ENCODE data around the gene FSTL4.
"Not testable (repeated sequence)": the region's sequence is repeated elsewhere in the genome, so short reads cannot be mapped to it uniquely, and the experiment has no call there.

The FSTL4 gene

GRCh38 chr5:133397990-133398645 lies 214.2 kb downstream of the FSTL4 start:
- Histone ChIP-seq H3K4me1 (ENCODE audit: insufficient read depth, poor library complexity, severe bottlenecking) (no peaks in the 10 kb centered on the region), H3K27ac (ENCODE audit: poor library complexity, severe bottlenecking) (no peak overlapping the region), H3K36me3 (ENCODE audit: low read depth) (no peaks in the 10 kb centered on the region), H3K4me3 (ENCODE audit: severe bottlenecking) (no peak overlapping the region), H3K27me3 (ENCODE audit: insufficient read depth, poor library complexity, severe bottlenecking) (no peaks in the 10 kb centered on the region), H3K9me3 (ENCODE audit: severe bottlenecking) (no peaks in the 10 kb centered on the region)
- no peak for DNase-seq (ENCODE audit: low spot score)
- ATAC-seq (ENCODE audit: low read depth) = no peak
- TF ChIP-seq, protein P1, sequence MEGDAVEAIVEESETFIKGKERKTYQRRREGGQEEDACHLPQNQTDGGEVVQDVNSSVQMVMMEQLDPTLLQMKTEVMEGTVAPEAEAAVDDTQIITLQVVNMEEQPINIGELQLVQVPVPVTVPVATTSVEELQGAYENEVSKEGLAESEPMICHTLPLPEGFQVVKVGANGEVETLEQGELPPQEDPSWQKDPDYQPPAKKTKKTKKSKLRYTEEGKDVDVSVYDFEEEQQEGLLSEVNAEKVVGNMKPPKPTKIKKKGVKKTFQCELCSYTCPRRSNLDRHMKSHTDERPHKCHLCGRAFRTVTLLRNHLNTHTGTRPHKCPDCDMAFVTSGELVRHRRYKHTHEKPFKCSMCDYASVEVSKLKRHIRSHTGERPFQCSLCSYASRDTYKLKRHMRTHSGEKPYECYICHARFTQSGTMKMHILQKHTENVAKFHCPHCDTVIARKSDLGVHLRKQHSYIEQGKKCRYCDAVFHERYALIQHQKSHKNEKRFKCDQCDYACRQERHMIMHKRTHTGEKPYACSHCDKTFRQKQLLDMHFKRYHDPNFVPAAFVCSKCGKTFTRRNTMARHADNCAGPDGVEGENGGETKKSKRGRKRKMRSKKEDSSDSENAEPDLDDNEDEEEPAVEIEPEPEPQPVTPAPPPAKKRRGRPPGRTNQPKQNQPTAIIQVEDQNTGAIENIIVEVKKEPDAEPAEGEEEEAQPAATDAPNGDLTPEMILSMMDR (IDR thresholded peaks at IDR 0.05; ENCODE audit: poor library complexity, severe bottlenecking) = no peak

DNA sequence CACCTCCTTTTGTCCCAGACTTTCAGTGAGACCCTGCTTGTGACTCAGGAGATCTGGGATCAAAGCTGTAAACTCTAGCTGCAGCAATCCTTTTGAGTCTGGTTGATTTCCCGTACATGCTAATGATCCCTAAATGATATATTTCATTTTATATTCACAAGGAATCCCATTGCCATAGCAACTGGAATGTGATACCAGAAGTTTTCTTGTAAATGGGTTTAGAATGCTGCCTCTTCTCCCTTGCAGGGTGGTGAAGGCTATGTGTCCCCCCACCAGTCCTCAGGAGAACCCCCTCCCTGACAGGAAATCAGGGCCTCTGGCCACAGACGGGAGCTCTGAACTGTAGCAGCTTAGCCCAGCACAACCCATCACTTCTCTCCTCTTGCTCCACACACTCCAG lies 215.0 kb downstream of the FSTL4 start:
- Histone ChIP-seq H3K36me3 (ENCODE audit: low read depth) (no peaks in the 10 kb centered on the region), H3K27ac (ENCODE audit: poor library complexity, severe bottlenecking) (no peak overlapping the region), H3K4me1 (ENCODE audit: insufficient read depth, poor library complexity, severe bottlenecking) (no peaks in the 10 kb centered on the region), H3K27me3 (ENCODE audit: insufficient read depth, poor library complexity, severe bottlenecking) (no peaks in the 10 kb centered on the region), H3K4me3 (ENCODE audit: severe bottlenecking) (no peak overlapping the region), H3K9me3 (ENCODE audit: severe bottlenecking) (no peaks in the 10 kb centered on the region)
- TF ChIP-seq, protein P1 (IDR thresholded peaks at IDR 0.05; ENCODE audit: poor library complexity, severe bottlenecking) = no peak
- ATAC-seq (ENCODE audit: low read depth) = no peak
- no peak for DNase-seq (ENCODE audit: low spot score)

- Histone ChIP-seq H3K4me1 (ENCODE audit: insufficient read depth, poor library complexity, severe bottlenecking) (no peaks in the 10 kb centered on the region), H3K9me3 (ENCODE audit: severe bottlenecking) (no peaks in the 10 kb centered on the region), H3K27ac (ENCODE audit: poor library complexity, severe bottlenecking) (no peak overlapping the region), H3K4me3 (ENCODE audit: severe bottlenecking) (no peak overlapping the region), H3K36me3 (ENCODE audit: low read depth) (no peaks in the 10 kb centered on the region), H3K27me3 (ENCODE audit: insufficient read depth, poor library complexity, severe bottlenecking) (no peaks in the 10 kb centered on the region)
- DNase-seq (ENCODE audit: low spot score) (no peak), ATAC-seq (ENCODE audit: low read depth) (no peak)
- TF ChIP-seq, protein P1 (IDR thresholded peaks at IDR 0.05; ENCODE audit: poor library complexity, severe bottlenecking) = no peak
Measured at GRCh38 chr5:133396814-133397213, 215.5 kb downstream of the FSTL4 start.

DNA sequence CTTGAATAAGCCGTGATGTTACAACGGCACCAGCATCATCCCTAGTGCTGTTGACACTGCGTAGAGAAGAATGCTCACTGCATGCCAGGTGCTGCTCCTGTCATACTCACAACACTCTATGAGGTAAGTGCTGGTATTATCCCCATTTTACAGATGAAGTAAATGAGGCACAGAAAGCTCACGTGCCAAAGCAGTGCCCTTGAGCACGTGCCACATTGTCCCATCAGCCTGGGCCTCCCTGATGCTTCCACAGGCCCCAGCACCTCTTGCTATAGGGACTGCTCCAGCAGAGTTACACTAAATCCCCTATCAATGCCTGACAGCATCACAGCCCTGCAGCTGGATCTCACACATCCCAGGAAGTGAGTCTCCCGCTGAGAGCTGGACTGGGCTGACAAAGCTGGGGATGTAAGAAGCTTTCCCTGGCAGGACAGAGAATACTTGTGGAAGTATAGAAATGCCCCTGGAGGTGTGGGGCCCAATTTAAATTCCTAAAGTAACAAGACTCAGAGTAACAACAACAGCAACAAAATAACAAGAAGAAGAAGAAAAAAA lies 216.1 kb downstream of the FSTL4 start:
- Histone ChIP-seq H3K27me3 (ENCODE audit: insufficient read depth, poor library complexity, severe bottlenecking) (no peaks in the 10 kb centered on the region), H3K9me3 (ENCODE audit: severe bottlenecking) (no peaks in the 10 kb centered on the region), H3K36me3 (ENCODE audit: low read depth) (no peaks in the 10 kb centered on the region), H3K4me3 (ENCODE audit: severe bottlenecking) (no peak overlapping the region), H3K27ac (ENCODE audit: poor library complexity, severe bottlenecking) (no peak overlapping the region), H3K4me1 (ENCODE audit: insufficient read depth, poor library complexity, severe bottlenecking) (no peaks in the 10 kb centered on the region)
- ATAC-seq (ENCODE audit: low read depth) (no peak), DNase-seq (ENCODE audit: low spot score) (no peak)
- TF ChIP-seq, protein P1 (IDR thresholded peaks at IDR 0.05; ENCODE audit: poor library complexity, severe bottlenecking) = no peak

GRCh38 chr5:133395207-133395606 lies 217.1 kb downstream of the FSTL4 start:
- not testable (repeated sequence) for H3K36me3 ChIP-seq (ENCODE audit: low read depth); H3K27ac ChIP-seq (ENCODE audit: poor library complexity, severe bottlenecking); DNase-seq (ENCODE audit: low spot score); ATAC-seq (ENCODE audit: low read depth); H3K4me1 ChIP-seq (ENCODE audit: insufficient read depth, poor library complexity, severe bottlenecking); H3K9me3 ChIP-seq (ENCODE audit: severe bottlenecking); H3K27me3 ChIP-seq (ENCODE audit: insufficient read depth, poor library complexity, severe bottlenecking); H3K4me3 ChIP-seq (ENCODE audit: severe bottlenecking)

DNA sequence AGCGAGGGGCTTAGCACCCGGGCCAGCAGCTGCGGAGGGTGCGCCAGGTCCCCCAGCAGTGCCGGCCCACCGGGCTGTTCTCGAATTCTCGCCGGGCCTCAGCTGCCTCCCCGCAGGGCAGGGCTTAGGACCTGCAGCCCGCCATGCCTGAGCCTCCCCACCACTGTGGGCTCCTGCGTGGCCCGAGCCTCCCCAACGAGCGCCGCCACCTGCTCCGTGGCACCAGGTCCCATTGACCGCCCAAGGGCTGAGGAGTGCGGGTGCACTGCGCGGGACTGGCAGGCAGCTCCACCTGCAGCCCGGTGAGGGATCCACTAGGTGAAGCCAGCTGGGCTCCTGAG lies 217.9 kb downstream of the FSTL4 start:
- H3K4me3 ChIP-seq (ENCODE audit: severe bottlenecking); H3K27ac ChIP-seq (ENCODE audit: poor library complexity, severe bottlenecking); H3K4me1 ChIP-seq (ENCODE audit: insufficient read depth, poor library complexity, severe bottlenecking); H3K9me3 ChIP-seq (ENCODE audit: severe bottlenecking); H3K36me3 ChIP-seq (ENCODE audit: low read depth); ATAC-seq (ENCODE audit: low read depth); H3K27me3 ChIP-seq (ENCODE audit: insufficient read depth, poor library complexity, severe bottlenecking): not testable (repeated sequence)
- peak; percentile 62 for DNase-seq (ENCODE audit: low spot score)

All from RWPE2 (cell line).